ENCODE results near the gene PRMT3. TPM values are rescaled to one million over a fixed set of nuclear protein-coding genes. Genes with fewer than 3 reads are reported as not detected.

Gene PRMT3
- polyA plus RNA-seq, 1 donor (not counting 4 experiments of a cell fraction or from before 2014, with no cell fraction given), result 29.4 TPM

GRCh38 chr11:20448834-20449233 lies 61.3 kb downstream of the PRMT3 start:
- no peak for FAIRE-seq
- no peak overlapping the region for H3K27ac ChIP-seq (ENCODE audit: control insufficient read depth, insufficient read depth, low read length)
- no peaks in the 10 kb centered on the region for H4K20me1 ChIP-seq (ENCODE audit: control insufficient read depth, extremely low read depth, insufficient read depth, low read length)
- no peaks in the 10 kb centered on the region for H3K79me2 ChIP-seq (ENCODE audit: control insufficient read depth, insufficient read depth, low read length)
- no peak overlapping the region for H2AFZ ChIP-seq (ENCODE audit: control insufficient read depth, low read length)
- H3K4me2 ChIP-seq (ENCODE audit: control insufficient read depth, extremely low read depth, insufficient read depth, low read depth, low read length), result no peak overlapping the region
- H3K4me1 ChIP-seq (ENCODE audit: control insufficient read depth, extremely low read depth, insufficient read depth, low read length), result no peaks in the 10 kb centered on the region
- H3K36me3 ChIP-seq (ENCODE audit: control insufficient read depth in 2 of 2, extremely low read depth in 1 of 2, insufficient read depth in 2 of 2, low read length in 2 of 2), result peaks cover 2 to 4% of the 10 kb centered on the region in 2 experiments
- no peak overlapping the region for H3K9ac ChIP-seq (ENCODE audit: control insufficient read depth, extremely low read depth, insufficient read depth, low read length)
- no peaks in the 10 kb centered on the region for H3K27me3 ChIP-seq (ENCODE audit: control insufficient read depth, extremely low read depth, insufficient read depth, low read length)
- TF ChIP-seq CTCF (optimal IDR thresholded peaks at IDR 0.05 in 1 of 3, IDR thresholded peaks at IDR 0.05 in 1 of 3, conservative IDR thresholded peaks at IDR 0.05 in 1 of 3; ENCODE audit: extremely low read depth in 1 of 3, insufficient read depth in 2 of 3, low read length in 3 of 3), result no peak
- no peak for TF ChIP-seq EZH2 (IDR thresholded peaks at IDR 0.05; ENCODE audit: low read length)
- dilution Hi-C loops (cut with MboI; ENCODE audit: extremely low pct_ligation_motif_present, low sequenced_read_pairs), result no loop called here
- H3K9me3 ChIP-seq (ENCODE audit: control insufficient read depth, low read depth, low read length), result no peaks in the 10 kb centered on the region
- H3K4me3 ChIP-seq (ENCODE audit: control insufficient read depth in 2 of 3, extremely low read depth in 1 of 3, insufficient read depth in 2 of 3, low read depth in 1 of 3, low read length in 3 of 3), result no peak overlapping the region
- no peak for DNase-seq (ENCODE audit: low read depth, low spot score)
- H3K9me1 ChIP-seq (ENCODE audit: control insufficient read depth, extremely low read depth, insufficient read depth, low read length), result no peaks in the 10 kb centered on the region

DNA sequence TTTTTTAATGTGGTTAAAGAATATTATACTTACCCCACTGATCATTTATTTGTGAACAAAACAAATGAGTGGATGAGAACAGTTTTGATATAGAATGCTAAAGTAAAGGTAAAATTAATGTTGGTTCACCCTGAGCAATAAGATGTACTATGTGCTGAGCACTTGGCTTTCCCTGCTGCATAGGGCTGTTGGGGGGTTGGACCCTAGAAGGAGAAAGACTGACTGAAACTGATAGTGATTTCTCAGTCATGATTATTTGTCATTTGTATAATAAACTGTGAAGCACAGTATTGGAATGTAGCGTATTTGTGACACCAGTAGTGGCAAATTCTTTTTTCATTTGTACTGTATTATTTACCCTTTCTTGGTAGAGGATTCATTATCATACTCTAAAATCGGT lies 63.3 kb downstream of the PRMT3 start:
- Histone ChIP-seq H3K27me3 (ENCODE audit: control insufficient read depth, extremely low read depth, insufficient read depth, low read length) (no peaks in the 10 kb centered on the region), H3K4me3 (ENCODE audit: control insufficient read depth in 2 of 3, extremely low read depth in 1 of 3, insufficient read depth in 2 of 3, low read depth in 1 of 3, low read length in 3 of 3) (no peak overlapping the region), H3K9me1 (ENCODE audit: control insufficient read depth, extremely low read depth, insufficient read depth, low read length) (no peaks in the 10 kb centered on the region), H3K36me3 (ENCODE audit: control insufficient read depth in 2 of 2, extremely low read depth in 1 of 2, insufficient read depth in 2 of 2, low read length in 2 of 2) (peaks cover 2 to 4% of the 10 kb centered on the region in 2 experiments), H3K4me2 (ENCODE audit: control insufficient read depth, extremely low read depth, insufficient read depth, low read depth, low read length) (no peak overlapping the region), H3K9ac (ENCODE audit: control insufficient read depth, extremely low read depth, insufficient read depth, low read length) (no peak overlapping the region), H3K27ac (ENCODE audit: control insufficient read depth, insufficient read depth, low read length) (no peak overlapping the region), H3K79me2 (ENCODE audit: control insufficient read depth, insufficient read depth, low read length) (no peaks in the 10 kb centered on the region), H3K4me1 (ENCODE audit: control insufficient read depth, extremely low read depth, insufficient read depth, low read length) (no peaks in the 10 kb centered on the region), H2AFZ (ENCODE audit: control insufficient read depth, low read length) (no peak overlapping the region), H4K20me1 (ENCODE audit: control insufficient read depth, extremely low read depth, insufficient read depth, low read length) (no peaks in the 10 kb centered on the region), H3K9me3 (ENCODE audit: control insufficient read depth, low read depth, low read length) (no peaks in the 10 kb centered on the region)
- dilution Hi-C loops (cut with MboI; ENCODE audit: extremely low pct_ligation_motif_present, low sequenced_read_pairs), result no loop called here
- no peak for DNase-seq (ENCODE audit: low read depth, low spot score)
- no peak for FAIRE-seq
- no peak for TF ChIP-seq CTCF (optimal IDR thresholded peaks at IDR 0.05 in 1 of 3, IDR thresholded peaks at IDR 0.05 in 1 of 3, conservative IDR thresholded peaks at IDR 0.05 in 1 of 3; ENCODE audit: extremely low read depth in 1 of 3, insufficient read depth in 2 of 3, low read length in 3 of 3)
- no peak for TF ChIP-seq EZH2 (IDR thresholded peaks at IDR 0.05; ENCODE audit: low read length)
